Measurements from ENCODE around the gene ABCD4. TPM values are rescaled to one million over a fixed set of nuclear protein-coding genes. Genes with fewer than 3 reads are reported as not detected.
A peak's percentile ranks its signal among the peaks of the same experiment; 100 is the strongest.

The ABCD4 gene
- total RNA-seq, 1 donor: 28.2 TPM

DNA sequence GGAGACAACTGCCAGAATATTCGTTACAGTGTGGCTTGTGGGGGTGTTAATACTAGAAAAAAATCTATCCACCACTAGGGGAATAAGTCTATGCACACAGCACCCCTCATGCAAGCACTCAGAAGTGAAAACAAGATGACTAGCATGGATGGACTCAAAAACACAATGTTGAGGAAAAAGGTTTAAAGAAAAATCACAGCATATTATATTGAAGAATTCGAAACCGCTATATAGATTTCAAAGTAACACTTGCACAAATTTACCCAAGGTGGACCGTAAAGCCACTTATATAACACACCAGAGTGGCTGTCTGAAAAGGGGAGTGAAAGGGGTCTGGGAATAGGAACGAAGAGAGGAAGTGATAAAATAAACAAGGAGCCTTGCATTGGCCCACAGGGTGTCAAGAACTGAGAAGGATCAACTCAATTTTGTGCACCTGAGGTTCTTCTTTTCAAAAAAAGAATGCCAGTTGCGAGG is 544 bp downstream of the ABCD4 start:
- DNase-seq (ENCODE audit: low read depth): peak; percentile 68
- H3K4me3 ChIP-seq (ENCODE audit: low read depth, low read length): peak overlapping the region; percentile 85

DNA sequence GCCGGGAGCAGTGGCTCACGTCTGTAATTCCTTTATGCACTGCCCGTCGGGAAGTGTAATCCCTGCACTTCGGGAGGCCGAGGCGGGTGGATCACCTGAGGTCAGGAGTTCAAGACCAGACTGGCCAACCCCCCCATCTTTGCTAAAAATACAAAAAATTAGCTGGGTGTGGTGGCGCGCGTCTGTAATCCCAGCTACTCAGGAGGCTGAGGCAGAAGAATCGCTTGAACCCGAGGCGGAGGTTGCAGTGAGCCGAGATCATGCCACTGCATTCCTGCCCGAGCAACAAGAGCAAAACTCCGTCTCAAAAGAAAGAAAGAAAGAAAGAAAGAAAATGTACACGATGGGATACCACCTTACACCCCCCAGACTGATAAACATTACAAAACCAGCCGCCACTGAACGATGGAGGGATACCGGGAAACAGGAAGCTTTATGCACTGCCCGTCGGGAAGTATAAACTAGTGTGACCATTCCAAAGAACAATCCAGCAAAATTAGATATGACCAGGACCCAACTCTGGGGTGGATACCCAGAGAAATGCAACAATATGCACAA is 1.1 kb downstream of the ABCD4 start:
- H3K4me3 ChIP-seq (ENCODE audit: low read depth, low read length): peak overlapping the region; percentile 85
- TF ChIP-seq, protein P1, sequence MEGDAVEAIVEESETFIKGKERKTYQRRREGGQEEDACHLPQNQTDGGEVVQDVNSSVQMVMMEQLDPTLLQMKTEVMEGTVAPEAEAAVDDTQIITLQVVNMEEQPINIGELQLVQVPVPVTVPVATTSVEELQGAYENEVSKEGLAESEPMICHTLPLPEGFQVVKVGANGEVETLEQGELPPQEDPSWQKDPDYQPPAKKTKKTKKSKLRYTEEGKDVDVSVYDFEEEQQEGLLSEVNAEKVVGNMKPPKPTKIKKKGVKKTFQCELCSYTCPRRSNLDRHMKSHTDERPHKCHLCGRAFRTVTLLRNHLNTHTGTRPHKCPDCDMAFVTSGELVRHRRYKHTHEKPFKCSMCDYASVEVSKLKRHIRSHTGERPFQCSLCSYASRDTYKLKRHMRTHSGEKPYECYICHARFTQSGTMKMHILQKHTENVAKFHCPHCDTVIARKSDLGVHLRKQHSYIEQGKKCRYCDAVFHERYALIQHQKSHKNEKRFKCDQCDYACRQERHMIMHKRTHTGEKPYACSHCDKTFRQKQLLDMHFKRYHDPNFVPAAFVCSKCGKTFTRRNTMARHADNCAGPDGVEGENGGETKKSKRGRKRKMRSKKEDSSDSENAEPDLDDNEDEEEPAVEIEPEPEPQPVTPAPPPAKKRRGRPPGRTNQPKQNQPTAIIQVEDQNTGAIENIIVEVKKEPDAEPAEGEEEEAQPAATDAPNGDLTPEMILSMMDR (IDR thresholded peaks at IDR 0.05; ENCODE audit: insufficient read depth, low read length): no peak
- no peak for DNase-seq (ENCODE audit: low read depth)

More for the DNA sequence above, 544 bp downstream of the ABCD4 start:
- TF ChIP-seq, protein P1 (IDR thresholded peaks at IDR 0.05; ENCODE audit: insufficient read depth, low read length): peak; percentile 65

DNA sequence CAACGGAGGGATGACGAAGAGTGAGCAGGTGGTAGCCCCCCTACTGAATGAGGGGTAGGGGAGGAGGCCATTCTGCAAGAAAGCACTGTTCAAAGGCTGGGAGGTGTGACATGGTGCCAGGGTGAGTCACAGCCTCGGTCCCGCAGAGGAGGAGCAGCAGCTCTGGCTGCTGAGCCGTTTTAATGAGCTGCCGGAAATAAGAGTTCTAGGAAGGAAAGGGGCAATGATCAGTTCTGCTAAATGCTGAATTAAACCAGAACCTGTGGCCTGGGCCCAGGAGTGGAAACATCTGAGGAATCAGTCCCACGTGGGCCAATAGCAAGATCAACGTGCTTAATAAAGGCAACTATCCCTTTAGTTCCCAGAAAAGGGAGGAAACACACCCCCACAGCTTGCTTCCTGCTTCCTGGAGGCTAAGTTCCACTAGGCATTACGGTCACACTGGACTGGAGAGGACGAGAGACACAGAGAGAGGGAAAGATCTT is 3.6 kb downstream of the ABCD4 start:
- TF ChIP-seq, protein P1 (IDR thresholded peaks at IDR 0.05; ENCODE audit: insufficient read depth, low read length): no peak
- peak; percentile 25 for DNase-seq (ENCODE audit: low read depth)
- H3K4me3 ChIP-seq (ENCODE audit: low read depth, low read length): peak overlapping the region; percentile 5

DNA sequence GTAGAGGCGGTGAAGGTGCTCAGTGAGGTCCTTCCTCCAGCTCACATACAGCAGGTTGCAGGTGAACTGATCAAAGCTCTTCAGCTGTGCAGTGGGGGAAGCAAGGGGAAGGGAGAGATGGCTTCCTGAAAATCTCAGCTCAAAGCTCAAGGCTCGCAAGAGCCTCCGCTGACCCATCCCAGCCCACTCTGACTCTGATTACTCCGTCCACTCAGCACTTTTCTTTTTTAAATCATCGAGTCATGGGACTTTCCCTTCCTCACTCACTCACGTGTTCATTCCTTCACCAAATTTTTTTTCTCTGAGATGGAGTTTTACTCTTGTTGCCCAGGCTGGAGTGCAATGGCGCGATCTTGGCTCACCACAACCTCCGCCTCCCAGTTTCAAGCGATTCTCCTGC is 4.7 kb downstream of the ABCD4 start:
- no peak overlapping the region for H3K4me3 ChIP-seq (ENCODE audit: low read depth, low read length)
- TF ChIP-seq, protein P1 (IDR thresholded peaks at IDR 0.05; ENCODE audit: insufficient read depth, low read length): no peak
- DNase-seq (ENCODE audit: low read depth): no peak

DNA sequence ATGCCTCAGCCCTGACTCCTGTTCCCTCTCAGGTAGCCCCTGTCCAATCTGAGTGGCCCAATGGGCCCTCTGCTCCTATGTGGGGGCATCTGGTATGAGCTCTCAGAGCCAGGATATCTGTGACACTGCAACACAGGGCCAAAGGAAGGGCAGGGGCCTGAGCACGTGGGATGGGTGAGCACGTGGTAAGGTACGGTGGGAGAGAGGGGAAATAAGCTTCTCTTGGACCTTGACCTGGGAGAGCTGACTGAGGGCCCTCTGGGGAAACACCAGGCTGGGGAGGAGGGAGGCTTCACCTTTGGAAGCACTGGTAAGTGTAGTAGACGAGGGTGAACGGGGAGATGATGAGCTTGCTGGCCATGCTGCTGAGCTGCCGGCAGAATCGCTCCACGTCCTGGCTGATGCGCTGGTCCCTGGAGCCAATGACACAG is 6.7 kb downstream of the ABCD4 start:
- TF ChIP-seq, protein P1 (IDR thresholded peaks at IDR 0.05; ENCODE audit: insufficient read depth, low read length): no peak
- no peak overlapping the region for H3K4me3 ChIP-seq (ENCODE audit: low read depth, low read length)
- DNase-seq (ENCODE audit: low read depth): no peak

DNA sequence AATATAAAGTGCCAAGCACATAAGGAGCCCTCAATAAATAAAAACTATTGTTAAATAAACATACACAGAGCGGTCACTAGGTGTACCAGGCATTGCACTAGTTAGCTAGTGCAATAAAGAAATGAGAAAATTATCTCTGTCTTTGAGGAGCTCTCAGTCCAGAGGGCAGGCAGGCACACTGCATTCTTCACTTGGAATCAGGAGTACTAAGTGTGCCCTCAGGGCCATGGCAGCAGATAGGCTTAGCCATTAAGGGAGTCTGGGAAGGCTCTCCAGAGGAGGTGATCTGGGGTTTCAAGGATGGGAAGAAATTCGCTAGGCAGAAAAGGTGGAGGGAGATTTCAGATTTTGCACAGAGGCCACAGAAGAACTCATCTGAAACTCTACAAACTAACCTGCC is 9.1 kb downstream of the ABCD4 start:
- TF ChIP-seq, protein P1 (IDR thresholded peaks at IDR 0.05; ENCODE audit: insufficient read depth, low read length): no peak
- DNase-seq (ENCODE audit: low read depth): no peak
- no peak overlapping the region for H3K4me3 ChIP-seq (ENCODE audit: low read depth, low read length)

DNA sequence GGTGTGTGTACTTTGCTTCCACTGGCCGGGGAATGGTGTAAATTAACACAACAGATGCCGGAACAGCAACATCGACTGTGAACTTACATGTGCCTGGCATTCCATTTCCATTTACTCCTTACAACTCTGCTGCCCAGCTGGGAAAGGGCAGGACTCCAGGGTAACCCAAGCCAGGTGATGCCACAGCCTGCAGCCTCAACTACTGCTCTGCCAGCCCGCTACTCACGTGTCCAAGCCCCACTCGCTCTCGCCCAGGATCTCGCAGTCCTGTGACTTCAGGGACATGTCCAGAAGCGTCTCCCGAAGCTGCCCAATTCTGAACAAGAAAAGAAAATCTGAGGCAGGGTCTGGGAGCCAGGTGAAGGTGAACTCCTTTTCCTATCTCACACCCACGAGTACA is 10.7 kb downstream of the ABCD4 start:
- DNase-seq (ENCODE audit: low read depth): no peak
- H3K4me3 ChIP-seq (ENCODE audit: low read depth, low read length): no peak overlapping the region
- TF ChIP-seq, protein P1 (IDR thresholded peaks at IDR 0.05; ENCODE audit: insufficient read depth, low read length): no peak
